Endothelial cell (in vitro differentiated cells): Measurements from ENCODE around the gene C11orf58. TPM values are rescaled to one million over a fixed set of nuclear protein-coding genes. Genes with fewer than 3 reads are reported as not detected.

Experiments used
- DNase-seq: peaks from one replicate; pipeline ENCODE4 v3.0.0; 2021; ENCODE audit warnings: low spot score
- H3K27ac Mint-ChIP-seq: one replicate; pipeline ENCODE4 v1.8.0; 2021; ENCODE audit warnings: mixed read lengths, inconsistent platforms; ENCODE audit not compliant: unreplicated experiment
- H3K27me3 Mint-ChIP-seq: one replicate; pipeline ENCODE4 v1.8.0; 2021; ENCODE audit warnings: mild to moderate bottlenecking, moderate library complexity, mixed read lengths, inconsistent platforms; ENCODE audit not compliant: unreplicated experiment
- H3K36me3 Mint-ChIP-seq: one replicate; pipeline ENCODE4 v1.8.0; 2021; ENCODE audit warnings: mild to moderate bottlenecking, low read depth, mixed read lengths, inconsistent platforms; ENCODE audit not compliant: unreplicated experiment
- H3K4me1 Mint-ChIP-seq: one replicate; pipeline ENCODE4 v1.8.0; 2021; ENCODE audit warnings: mild to moderate bottlenecking, mixed read lengths, inconsistent platforms; ENCODE audit not compliant: unreplicated experiment
- H3K4me3 Mint-ChIP-seq: one replicate; pipeline ENCODE4 v1.8.0; 2021; ENCODE audit warnings: mild to moderate bottlenecking, mixed read lengths, inconsistent platforms; ENCODE audit not compliant: unreplicated experiment
- H3K9me3 Mint-ChIP-seq: one replicate; pipeline ENCODE4 v1.8.0; 2021; ENCODE audit warnings: mixed read lengths, inconsistent platforms; ENCODE audit not compliant: unreplicated experiment
- CTCF ChIP-seq: fragments of 200-600 bp; sonication (generic); IDR thresholded peaks from one replicate; pipeline ENCODE4 v1.5.0; 2021; ENCODE audit warnings: antibody characterized with exemption; ENCODE audit not compliant: unreplicated experiment
- total RNA-seq: library from RNA; stranded (reverse); fragmentation: NEBNext Ultra II Directional; extraction: Animal tissue kit (Norgen Biotek cat#: 25700); gene quantifications from one replicate; pipeline ENCODE4 v1.2.1, GENCODE V29; 2021; ENCODE audit not compliant: unreplicated experiment

C11orf58 gene
- total RNA-seq, 1 donor from 2014 or later: 125 TPM

- H3K4me1 Mint-ChIP-seq: no peaks in the 10 kb centered on the region
- TF ChIP-seq CTCF: no peak
- H3K36me3 Mint-ChIP-seq: no peaks in the 10 kb centered on the region
- H3K9me3 Mint-ChIP-seq: no peaks in the 10 kb centered on the region
- no peak overlapping the region for H3K4me3 Mint-ChIP-seq
- peaks cover 3% of the 10 kb centered on the region for H3K27me3 Mint-ChIP-seq
- H3K27ac Mint-ChIP-seq: no peak overlapping the region
- no peak for DNase-seq
Measured at GRCh38 chr11:16764888-16765287, 26.4 kb downstream of the C11orf58 start.

- TF ChIP-seq CTCF: no peak
- Mint-ChIP-seq H3K27ac (no peak overlapping the region), H3K4me1 (no peaks in the 10 kb centered on the region), H3K9me3 (no peaks in the 10 kb centered on the region), H3K36me3 (no peaks in the 10 kb centered on the region), H3K27me3 (peaks cover 4% of the 10 kb centered on the region), H3K4me3 (no peak overlapping the region)
- DNase-seq: no peak
Measured at GRCh38 chr11:16767137-16767536, 28.7 kb downstream of the C11orf58 start.

GRCh38 chr11:16767957-16768356 lies 29.5 kb downstream of the C11orf58 start:
- H3K9me3 Mint-ChIP-seq: no peaks in the 10 kb centered on the region
- no peak overlapping the region for H3K27ac Mint-ChIP-seq
- no peak for TF ChIP-seq CTCF
- no peak overlapping the region for H3K4me3 Mint-ChIP-seq
- H3K27me3 Mint-ChIP-seq: peaks cover 2% of the 10 kb centered on the region
- no peaks in the 10 kb centered on the region for H3K4me1 Mint-ChIP-seq
- H3K36me3 Mint-ChIP-seq: no peaks in the 10 kb centered on the region
- DNase-seq: no peak

GRCh38 chr11:16769386-16769785 lies 30.9 kb downstream of the C11orf58 start:
- Mint-ChIP-seq H3K4me3 (no peak overlapping the region), H3K27me3 (peaks cover 2% of the 10 kb centered on the region), H3K9me3 (no peaks in the 10 kb centered on the region), H3K4me1 (no peaks in the 10 kb centered on the region), H3K27ac (no peak overlapping the region), H3K36me3 (no peaks in the 10 kb centered on the region)
- no peak for DNase-seq
- TF ChIP-seq CTCF: no peak

GRCh38 chr11:16770016-16770415 lies 31.6 kb downstream of the C11orf58 start:
- no peak for TF ChIP-seq CTCF
- no peak overlapping the region for H3K4me3 Mint-ChIP-seq
- no peak for DNase-seq
- H3K27me3 Mint-ChIP-seq: peaks cover 2% of the 10 kb centered on the region
- no peaks in the 10 kb centered on the region for H3K9me3 Mint-ChIP-seq
- H3K4me1 Mint-ChIP-seq: peaks cover 3% of the 10 kb centered on the region
- no peaks in the 10 kb centered on the region for H3K36me3 Mint-ChIP-seq
- H3K27ac Mint-ChIP-seq: no peak overlapping the region
